Memory B cell (primary cell): ENCODE data around the gene TCF4.

Source experiments
- ATAC-seq: fragments of 150-1000 bp; cut with Tn5 transposase; 2 replicates; pipeline ENCODE4 v1.10.0; 2021; ENCODE audit warnings: low read depth, mild to moderate bottlenecking, moderate library complexity
- DNase-seq, 2 donors: peaks; one replicate each; pipeline ENCODE4 v3.0.0; 2022; ENCODE audit warnings: low spot score in 2 of 2
- H3K27ac Mint-ChIP-seq: one replicate; pipeline ENCODE4 v1.8.0; 2022; ENCODE audit warnings: mild to moderate bottlenecking, moderate library complexity, mixed read lengths
- H3K27me3 Mint-ChIP-seq: one replicate; pipeline ENCODE4 v1.8.0; 2022; ENCODE audit warnings: mixed read lengths
- H3K36me3 Mint-ChIP-seq: one replicate; pipeline ENCODE4 v1.8.0; 2022; ENCODE audit warnings: mild to moderate bottlenecking, mixed read lengths
- H3K4me1 Mint-ChIP-seq: one replicate; pipeline ENCODE4 v1.8.0; 2022; ENCODE audit warnings: mixed read lengths
- H3K4me3 Mint-ChIP-seq: one replicate; pipeline ENCODE4 v1.8.0; 2022; ENCODE audit warnings: mild to moderate bottlenecking, moderate library complexity, mixed read lengths
- H3K9me3 Mint-ChIP-seq: one replicate; pipeline ENCODE4 v1.8.0; 2022; ENCODE audit warnings: mixed read lengths

The TCF4 gene

DNA sequence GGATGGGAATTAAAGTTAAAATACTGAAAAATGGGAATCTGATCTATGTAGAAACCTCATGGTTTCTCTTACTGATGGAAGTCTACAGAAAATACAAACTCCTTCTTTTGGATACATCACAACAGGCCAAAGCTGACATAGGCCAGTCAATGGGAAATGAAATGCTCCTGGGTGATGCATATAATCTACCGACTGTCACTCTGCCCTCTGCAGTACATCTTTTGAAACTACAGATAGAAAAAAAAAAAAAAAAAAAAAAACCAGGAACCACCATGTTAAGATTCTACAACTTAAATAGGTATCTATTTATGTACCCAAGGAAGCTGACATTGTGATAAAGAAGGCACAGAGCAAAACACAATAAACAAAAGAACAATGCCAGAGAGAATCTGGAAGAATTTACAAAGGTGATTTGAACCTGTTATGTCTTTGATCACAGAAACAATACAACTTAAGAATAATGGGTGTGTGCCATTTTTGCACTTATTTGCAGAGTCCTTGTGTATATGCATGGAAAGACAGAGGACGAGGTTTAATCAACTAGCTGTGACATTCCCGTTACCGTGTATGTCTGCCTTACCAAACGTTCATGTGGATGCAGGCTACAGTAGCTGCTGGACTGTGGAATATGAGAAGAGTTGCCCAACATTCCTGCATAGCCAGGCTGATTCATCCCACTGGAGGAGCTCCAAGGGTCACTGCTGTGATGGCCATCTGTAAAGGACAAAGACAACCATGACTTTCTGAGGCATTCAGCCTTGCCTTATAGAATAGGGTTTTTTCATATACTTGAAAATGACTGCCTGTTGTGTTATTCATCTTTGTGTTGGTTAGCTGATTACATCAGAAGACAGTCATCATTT lies 312.7 kb downstream of the TCF4 start:
- DNase-seq (no peak), ATAC-seq (peak; percentile 70)
- peak overlapping the region; percentile 91 for H3K27ac Mint-ChIP-seq
- no peak overlapping the region for H3K4me3 Mint-ChIP-seq
- H3K27me3 Mint-ChIP-seq, result no peaks in the 10 kb centered on the region
- H3K9me3 Mint-ChIP-seq, result no peaks in the 10 kb centered on the region
- peaks cover 43% of the 10 kb centered on the region for H3K36me3 Mint-ChIP-seq
- H3K4me1 Mint-ChIP-seq, result peaks cover 19% of the 10 kb centered on the region

DNA sequence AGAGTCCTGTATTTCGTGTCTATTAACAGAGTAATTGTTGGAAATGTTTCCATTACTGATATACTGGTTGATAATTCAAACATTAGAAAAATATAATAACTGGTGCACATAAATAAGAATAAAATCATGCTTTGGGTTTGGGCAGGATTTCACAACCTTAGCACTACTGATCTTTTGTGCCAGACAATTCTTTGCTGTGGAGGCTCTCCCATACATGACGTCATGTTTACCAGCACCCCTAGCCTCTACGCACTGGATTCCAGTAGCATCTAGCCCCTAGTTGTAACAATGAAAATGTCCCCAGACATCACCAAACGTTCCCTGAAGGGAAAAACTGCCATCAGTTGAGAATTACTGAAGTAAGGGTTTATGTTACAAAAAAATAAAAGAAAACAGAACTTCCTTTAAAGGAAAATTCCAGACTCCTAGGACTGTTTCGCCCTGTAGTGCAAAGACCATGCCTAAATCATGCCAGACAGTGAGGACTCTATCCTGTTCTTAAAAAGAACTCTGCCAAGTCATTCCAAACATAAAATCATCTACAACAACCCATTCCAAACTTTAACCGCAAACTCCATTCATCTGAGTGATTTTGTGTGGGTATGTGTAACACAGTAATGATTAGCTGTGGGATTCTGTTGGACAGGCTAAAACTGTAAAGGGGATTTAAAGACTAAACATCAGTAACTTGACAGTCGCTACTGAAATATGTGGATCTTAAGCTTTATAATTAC lies 315.3 kb downstream of the TCF4 start:
- Mint-ChIP-seq H3K4me1 (peaks cover 38% of the 10 kb centered on the region), H3K9me3 (no peaks in the 10 kb centered on the region), H3K4me3 (no peak overlapping the region), H3K36me3 (peaks cover 49% of the 10 kb centered on the region), H3K27ac (peak overlapping the region; percentile 79), H3K27me3 (no peaks in the 10 kb centered on the region)
- no peak for DNase-seq
- ATAC-seq, result no peak

DNA sequence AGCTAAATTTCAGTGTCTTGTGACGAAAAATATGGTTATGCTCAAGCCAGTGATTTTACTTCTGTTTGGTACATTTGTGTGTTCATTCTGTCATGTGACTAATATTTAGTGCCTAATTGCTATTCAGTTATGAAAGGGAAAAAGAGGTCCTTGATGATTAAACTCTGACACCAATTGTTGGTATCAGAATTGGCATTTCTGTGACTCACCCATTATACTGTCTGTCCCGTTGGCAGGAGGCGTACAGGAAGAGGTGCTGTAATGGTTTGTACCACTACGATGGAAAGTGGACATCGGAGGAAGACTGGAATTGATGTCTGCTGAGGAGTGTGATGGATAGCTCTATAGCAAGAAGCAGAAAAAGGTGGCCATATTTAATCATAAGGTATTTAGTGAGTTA lies 318.4 kb downstream of the TCF4 start:
- Mint-ChIP-seq H3K27ac (peak overlapping the region; percentile 98), H3K27me3 (no peaks in the 10 kb centered on the region), H3K36me3 (peaks cover 51% of the 10 kb centered on the region), H3K9me3 (no peaks in the 10 kb centered on the region), H3K4me3 (peak overlapping the region; percentile 18), H3K4me1 (peaks cover 61% of the 10 kb centered on the region)
- ATAC-seq (no peak), DNase-seq (no peak)

DNA sequence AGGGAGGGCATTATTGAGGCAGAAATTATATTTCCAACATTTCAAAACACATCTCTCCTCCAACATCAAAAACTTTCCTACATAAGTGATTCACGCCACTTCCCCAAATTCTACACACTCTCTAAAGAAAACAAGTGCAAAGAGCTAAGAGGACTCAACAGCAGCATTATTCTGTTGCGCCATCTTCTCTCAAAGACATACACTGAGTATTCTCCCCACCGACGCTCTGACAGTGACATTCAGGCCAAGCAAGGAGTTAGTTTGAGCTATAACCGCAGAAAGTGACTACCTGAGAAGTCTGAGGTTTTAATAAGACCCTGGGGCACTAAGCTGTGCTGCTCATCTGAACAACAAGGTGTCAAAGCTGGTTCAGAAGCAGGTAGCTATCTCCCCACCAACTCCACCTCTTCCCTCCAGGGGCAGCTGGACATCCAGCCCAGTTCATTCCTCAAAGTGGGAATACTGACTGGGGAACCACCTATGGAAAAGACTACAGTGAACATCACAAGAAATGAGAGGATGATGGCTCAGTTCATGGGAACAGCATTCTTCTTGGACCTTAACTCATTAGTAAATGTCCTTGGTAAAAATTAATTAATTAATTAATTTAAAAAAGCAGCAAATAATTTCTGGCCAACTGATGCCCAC lies 319.2 kb downstream of the TCF4 start:
- Mint-ChIP-seq H3K27me3 (no peaks in the 10 kb centered on the region), H3K4me1 (peaks cover 59% of the 10 kb centered on the region), H3K9me3 (no peaks in the 10 kb centered on the region), H3K27ac (peak overlapping the region; percentile 98), H3K4me3 (peak overlapping the region; percentile 25), H3K36me3 (peaks cover 45% of the 10 kb centered on the region)
- no peak for DNase-seq
- peak; percentile 41 for ATAC-seq

DNA sequence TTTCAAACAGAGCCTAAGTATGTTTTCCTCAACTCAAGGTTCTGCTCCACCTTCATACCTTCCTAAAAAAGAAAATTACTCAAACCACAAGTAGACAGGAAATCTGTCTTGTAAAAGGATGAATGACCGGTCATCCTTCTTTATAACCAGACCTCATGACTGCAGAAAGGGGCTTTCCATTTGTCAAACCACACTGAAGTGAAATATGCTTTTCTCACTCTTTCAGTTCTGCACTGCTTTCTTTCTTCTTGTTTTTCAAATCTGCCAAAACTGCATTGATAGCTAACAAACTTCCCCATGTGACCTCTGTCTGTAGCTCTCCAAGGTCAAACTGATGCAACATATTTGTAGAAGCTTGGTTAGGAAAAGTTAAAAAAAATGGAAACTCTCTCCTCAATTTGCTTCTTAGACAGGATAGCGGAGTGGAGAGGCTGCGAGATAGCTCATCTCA lies 319.8 kb downstream of the TCF4 start:
- H3K27me3 Mint-ChIP-seq, result no peaks in the 10 kb centered on the region
- peak overlapping the region; percentile 69 for H3K4me3 Mint-ChIP-seq
- ATAC-seq, result peak; percentile 84
- DNase-seq, result peak in 1 of 2 donors; percentile 56
- H3K36me3 Mint-ChIP-seq, result peaks cover 44% of the 10 kb centered on the region
- peak overlapping the region; percentile 98 for H3K27ac Mint-ChIP-seq
- H3K9me3 Mint-ChIP-seq, result no peaks in the 10 kb centered on the region
- peaks cover 59% of the 10 kb centered on the region for H3K4me1 Mint-ChIP-seq

DNA sequence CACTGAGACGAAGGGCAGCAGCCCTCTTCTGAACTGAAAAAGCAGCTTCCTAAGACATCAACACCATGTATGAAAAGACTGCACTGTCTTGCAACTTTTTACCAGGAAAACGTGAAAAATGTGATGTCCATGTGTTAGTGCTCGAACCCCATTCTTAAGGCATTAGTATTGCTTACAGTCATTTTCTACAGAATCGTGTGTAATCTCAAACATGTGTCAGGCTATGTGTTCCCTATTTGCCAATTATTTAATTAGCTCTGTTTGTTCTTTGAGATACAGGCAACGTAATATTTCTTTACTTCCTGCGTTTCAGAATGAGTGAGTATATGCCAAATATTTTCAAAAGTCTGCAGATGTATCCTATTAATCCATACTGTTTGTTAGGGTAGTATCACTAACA lies 321.0 kb downstream of the TCF4 start:
- peaks cover 37% of the 10 kb centered on the region for H3K36me3 Mint-ChIP-seq
- no peak for DNase-seq
- ATAC-seq, result no peak
- H3K27ac Mint-ChIP-seq, result peak overlapping the region; percentile 98
- no peaks in the 10 kb centered on the region for H3K9me3 Mint-ChIP-seq
- no peaks in the 10 kb centered on the region for H3K27me3 Mint-ChIP-seq
- H3K4me3 Mint-ChIP-seq, result peak overlapping the region; percentile 64
- H3K4me1 Mint-ChIP-seq, result peaks cover 57% of the 10 kb centered on the region

DNA sequence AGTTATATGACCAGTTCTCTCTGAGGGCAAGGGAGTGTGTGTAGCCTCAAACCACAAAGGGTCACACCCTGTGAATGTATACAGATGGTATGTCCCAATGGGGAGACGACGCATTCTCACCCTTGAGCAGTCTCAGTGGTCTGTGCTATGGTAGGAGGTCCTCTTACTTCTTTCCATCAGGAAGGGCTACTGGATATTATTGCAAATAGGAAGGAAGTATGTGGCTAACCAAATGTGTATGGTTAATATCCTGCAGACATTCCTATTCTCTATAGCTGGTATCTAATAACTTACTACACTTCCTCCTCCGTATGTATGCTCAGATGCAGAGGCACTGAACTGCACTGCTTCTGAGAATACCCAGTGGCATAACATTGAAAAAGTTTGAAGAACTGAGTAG lies 322.0 kb downstream of the TCF4 start:
- Mint-ChIP-seq H3K27ac (peak overlapping the region; percentile 98), H3K27me3 (no peaks in the 10 kb centered on the region)
- DNase-seq, result no peak

DNA sequence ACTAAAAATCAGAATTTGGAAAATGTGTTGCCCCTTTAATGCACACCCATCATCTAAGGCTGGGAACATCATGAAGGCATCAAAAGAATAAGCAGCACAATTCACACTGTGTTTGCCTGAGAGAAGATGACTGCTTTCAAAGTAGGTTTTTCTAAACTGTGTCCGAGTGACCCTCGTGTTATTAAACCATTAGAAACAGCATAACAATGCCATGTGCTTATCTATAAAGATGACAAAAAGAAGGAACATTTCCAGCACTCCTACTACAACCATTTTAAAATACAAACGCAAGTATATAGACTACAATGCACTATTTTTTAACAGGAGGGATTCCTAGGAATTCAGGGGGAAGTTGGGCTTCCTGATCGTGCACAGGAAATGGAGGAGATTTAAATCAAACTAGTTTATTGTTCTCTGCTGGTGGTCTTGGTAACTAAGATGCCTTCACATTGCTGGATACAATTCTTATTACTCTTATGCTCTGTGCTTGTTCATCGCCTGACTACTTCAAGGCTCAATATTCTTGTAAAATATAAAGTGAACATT lies 322.8 kb downstream of the TCF4 start:
- ATAC-seq, result no peak
- peak overlapping the region; percentile 98 for H3K27ac Mint-ChIP-seq
- H3K4me1 Mint-ChIP-seq, result peaks cover 50% of the 10 kb centered on the region
- H3K27me3 Mint-ChIP-seq, result no peaks in the 10 kb centered on the region
- H3K4me3 Mint-ChIP-seq, result peak overlapping the region; percentile 29
- no peak for DNase-seq
- no peaks in the 10 kb centered on the region for H3K9me3 Mint-ChIP-seq
- H3K36me3 Mint-ChIP-seq, result peaks cover 27% of the 10 kb centered on the region

More for the DNA sequence above, 322.0 kb downstream of the TCF4 start:
- peak overlapping the region; percentile 64 for H3K4me3 Mint-ChIP-seq
- peak; percentile 22 for ATAC-seq
- peaks cover 51% of the 10 kb centered on the region for H3K4me1 Mint-ChIP-seq
- peaks cover 27% of the 10 kb centered on the region for H3K36me3 Mint-ChIP-seq
- H3K9me3 Mint-ChIP-seq, result no peaks in the 10 kb centered on the region

DNA sequence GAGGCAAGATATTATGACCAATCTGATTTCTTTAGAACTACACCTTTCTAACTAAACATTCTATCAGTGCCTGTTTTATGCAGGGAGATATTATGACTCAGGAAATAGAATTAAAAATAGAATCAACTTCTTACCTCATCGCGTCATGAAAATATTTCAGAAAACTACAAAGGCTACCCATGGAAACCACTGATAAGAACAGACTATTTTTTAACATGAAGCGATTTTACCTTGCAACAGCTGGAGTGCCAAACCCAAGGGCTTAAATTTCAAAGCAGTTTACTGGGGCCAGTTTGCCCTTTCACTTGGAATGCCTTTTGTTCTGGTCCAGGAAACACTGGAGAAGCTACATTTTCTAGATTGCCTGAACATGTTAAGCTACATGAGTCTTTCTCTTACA lies 323.9 kb downstream of the TCF4 start:
- H3K9me3 Mint-ChIP-seq, result no peaks in the 10 kb centered on the region
- peak overlapping the region; percentile 98 for H3K27ac Mint-ChIP-seq
- peaks cover 47% of the 10 kb centered on the region for H3K4me1 Mint-ChIP-seq
- ATAC-seq (no peak), DNase-seq (no peak)
- no peaks in the 10 kb centered on the region for H3K27me3 Mint-ChIP-seq
- peaks cover 24% of the 10 kb centered on the region for H3K36me3 Mint-ChIP-seq
- H3K4me3 Mint-ChIP-seq, result no peak overlapping the region

DNA sequence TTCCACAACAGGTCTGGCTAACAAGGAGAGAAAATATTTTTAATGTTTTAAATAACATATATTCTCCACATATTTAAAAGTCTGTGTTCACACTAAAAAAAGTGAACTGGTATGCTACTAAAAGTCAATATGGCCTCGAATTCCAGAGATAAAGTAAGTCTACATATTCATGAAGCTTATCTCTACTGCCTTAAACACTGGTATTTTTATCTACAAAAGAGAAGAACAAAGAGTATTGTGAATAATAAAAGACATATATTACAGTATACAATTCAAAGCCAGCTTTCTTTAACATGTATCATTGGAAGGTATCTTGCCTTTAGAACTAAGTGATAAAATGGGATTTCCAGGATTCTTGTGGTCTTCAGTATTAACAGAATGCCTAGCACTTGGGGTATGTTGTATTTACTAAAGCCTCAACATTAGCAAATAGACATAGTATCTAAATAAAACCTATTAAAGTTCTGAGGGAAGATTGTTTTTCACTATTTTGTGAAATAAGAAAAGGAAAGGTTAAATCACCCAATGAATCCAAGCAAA lies 325.9 kb downstream of the TCF4 start:
- Mint-ChIP-seq H3K9me3 (no peaks in the 10 kb centered on the region), H3K27me3 (no peaks in the 10 kb centered on the region), H3K27ac (peak overlapping the region; percentile 58), H3K36me3 (peaks cover 32% of the 10 kb centered on the region), H3K4me3 (no peak overlapping the region), H3K4me1 (peaks cover 28% of the 10 kb centered on the region)
- ATAC-seq (no peak), DNase-seq (no peak)

DNA sequence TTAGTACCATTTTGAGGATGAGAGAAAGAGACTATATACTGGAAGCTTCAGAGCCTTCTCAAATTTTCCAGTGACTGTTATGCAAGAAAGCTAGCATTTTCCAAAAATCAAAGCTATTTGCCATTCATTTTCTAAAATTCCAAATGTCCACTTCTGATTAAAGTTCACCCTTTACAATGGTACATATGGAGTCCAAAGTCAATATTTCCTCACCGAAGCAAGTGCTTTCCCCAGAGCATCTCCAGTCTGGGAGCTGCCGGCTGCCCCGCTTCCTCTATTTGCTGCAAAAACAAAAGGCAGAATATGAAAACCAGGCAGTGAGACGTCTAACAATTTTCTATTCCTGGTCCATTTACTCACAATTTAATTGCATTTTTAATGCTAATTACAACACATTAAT lies 326.7 kb downstream of the TCF4 start:
- no peak for ATAC-seq
- Mint-ChIP-seq H3K9me3 (no peaks in the 10 kb centered on the region), H3K27me3 (no peaks in the 10 kb centered on the region), H3K27ac (no peak overlapping the region), H3K36me3 (peaks cover 30% of the 10 kb centered on the region), H3K4me3 (no peak overlapping the region), H3K4me1 (peaks cover 20% of the 10 kb centered on the region)
- DNase-seq, result no peak

DNA sequence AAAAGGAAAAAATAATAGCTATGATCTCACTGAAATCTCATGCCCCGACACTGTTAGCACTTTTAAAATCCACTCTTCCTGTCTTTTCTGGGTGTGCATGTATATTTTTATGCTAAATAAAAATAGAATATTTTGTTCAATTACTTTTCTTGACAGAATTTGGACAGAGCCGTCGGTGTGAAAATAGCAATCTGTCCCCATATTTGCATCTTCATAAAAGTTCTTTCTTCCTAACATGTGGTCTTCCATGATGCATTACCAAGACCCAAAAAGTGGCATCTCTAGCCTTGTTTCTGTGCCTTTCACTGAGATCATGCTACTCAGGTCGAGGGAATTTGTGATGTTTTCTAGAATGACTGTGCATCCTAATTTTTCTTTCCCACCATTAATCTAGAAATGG lies 329.9 kb downstream of the TCF4 start:
- Mint-ChIP-seq H3K27ac (no peak overlapping the region), H3K36me3 (peaks cover 41% of the 10 kb centered on the region), H3K9me3 (no peaks in the 10 kb centered on the region), H3K4me3 (no peak overlapping the region), H3K4me1 (peaks cover 4% of the 10 kb centered on the region), H3K27me3 (no peaks in the 10 kb centered on the region)
- ATAC-seq (no peak), DNase-seq (no peak)

DNA sequence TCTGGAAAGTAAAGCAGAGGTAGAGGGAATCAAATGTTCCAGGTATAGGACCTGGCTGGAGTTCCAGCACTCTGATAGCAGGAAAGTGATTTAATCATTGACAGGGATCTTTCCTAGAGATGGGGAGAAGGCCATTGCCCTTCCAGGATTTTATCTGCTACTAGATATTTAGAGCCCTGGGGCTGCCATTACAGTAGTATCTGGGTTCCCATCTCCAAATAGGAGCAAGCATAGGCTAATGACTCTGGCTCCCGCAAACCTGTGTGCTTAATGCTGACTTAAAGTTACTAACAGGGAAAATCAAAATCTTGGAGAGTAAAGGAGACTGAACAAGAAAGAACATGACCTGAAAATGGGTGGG lies 331.1 kb downstream of the TCF4 start:
- Mint-ChIP-seq H3K9me3 (no peaks in the 10 kb centered on the region), H3K27ac (no peak overlapping the region), H3K27me3 (no peaks in the 10 kb centered on the region), H3K36me3 (peaks cover 44% of the 10 kb centered on the region), H3K4me3 (no peak overlapping the region), H3K4me1 (peaks cover 11% of the 10 kb centered on the region)
- DNase-seq (no peak), ATAC-seq (no peak)
